Small intestine (tissue), 7 donors: ENCODE measurements around the gene UBE2K. TPM values are rescaled to one million over a fixed set of nuclear protein-coding genes. Genes with fewer than 3 reads are reported as not detected.
"Not testable (repeated sequence)": the region's sequence is repeated elsewhere in the genome, so short reads cannot be mapped to it uniquely, and the experiment has no call there.

Experiments
- DNase-seq, 2 donors: peaks; one replicate each; pipeline versions ENCODE4 v3.0.0 to v3.0.0-alpha.2; 2013
- FAIRE-seq: peaks from 2 replicates; lab custom pipeline; 2012; peaks lifted over from hg19 to GRCh38; lab: Jason Lieb, UNC
- H3K27ac ChIP-seq, 3 donors: one replicate each; pipeline ENCODE4 v1.5.1; 2013; ENCODE audit warnings: low read length in 2 of 3, mild to moderate bottlenecking in 2 of 3, control low read depth in 1 of 3, inconsistent platforms in 1 of 3, low read depth in 1 of 3, moderate library complexity in 1 of 3
- H3K27me3 ChIP-seq, 3 donors: one replicate each; pipeline ENCODE4 v1.6.1; 2013; ENCODE audit warnings: low read length in 3 of 3, inconsistent platforms in 1 of 3; ENCODE audit not compliant: control insufficient read depth in 3 of 3, insufficient read depth in 3 of 3
- H3K36me3 ChIP-seq, 3 donors: one replicate each; pipeline ENCODE4 v1.6.1; 2013; ENCODE audit warnings: low read length in 3 of 3, inconsistent platforms in 1 of 3, low read depth in 1 of 3, mild to moderate bottlenecking in 1 of 3, moderate library complexity in 1 of 3; ENCODE audit not compliant: control insufficient read depth in 3 of 3, insufficient read depth in 2 of 3
- H3K4me1 ChIP-seq, 3 donors: one replicate each; pipeline ENCODE4 v1.6.1; 2013; ENCODE audit warnings: low read length in 2 of 3, inconsistent platforms in 1 of 3, low read depth in 1 of 3, mild to moderate bottlenecking in 1 of 3, moderate library complexity in 1 of 3; ENCODE audit not compliant: control insufficient read depth in 3 of 3, insufficient read depth in 2 of 3
- H3K4me3 ChIP-seq, 3 donors: one replicate each; pipeline ENCODE4 v1.5.1; 2013; ENCODE audit warnings: low read length in 3 of 3, control low read depth in 1 of 3, inconsistent platforms in 1 of 3, low read depth in 1 of 3, mild to moderate bottlenecking in 1 of 3, moderate library complexity in 1 of 3
- H3K9me3 ChIP-seq, 2 donors: one replicate each; pipeline ENCODE4 v1.6.1; 2013; ENCODE audit warnings: low read depth in 1 of 2, low read length in 1 of 2; ENCODE audit not compliant: control insufficient read depth in 2 of 2, insufficient read depth in 1 of 2
- WGBS, 3 donors: extraction: QIAGEN DNeasy Blood & Tissue Kit; methylation state at CpG; one replicate each; pipeline ENCODE4 v1.1.7; 2013; 5-methylcytosine and 5-hydroxymethylcytosine counted together
- polyA plus RNA-seq, 4 donors: library from polyadenylated mRNA; stranded (reverse) in 3 of 4; unstranded in 1 of 4; fragments of 200-250 nt in 3 of 4; fragments of 120-200 nt in 1 of 4; gene quantifications; one replicate each; pipeline versions ENCODE4 v1.2.1 to v1.2.3, GENCODE V29; 2013
- donor health status: healthy with polysubstance abuse.
- donor health status: control.
- donor health status: control.
- donor health status: Bipolar disorder and iron deficiency.
- donor health status: healthy.

The UBE2K gene
- polyA plus RNA-seq, 4 donors: 33.5 to 53.0 (median 35.6) TPM

DNA sequence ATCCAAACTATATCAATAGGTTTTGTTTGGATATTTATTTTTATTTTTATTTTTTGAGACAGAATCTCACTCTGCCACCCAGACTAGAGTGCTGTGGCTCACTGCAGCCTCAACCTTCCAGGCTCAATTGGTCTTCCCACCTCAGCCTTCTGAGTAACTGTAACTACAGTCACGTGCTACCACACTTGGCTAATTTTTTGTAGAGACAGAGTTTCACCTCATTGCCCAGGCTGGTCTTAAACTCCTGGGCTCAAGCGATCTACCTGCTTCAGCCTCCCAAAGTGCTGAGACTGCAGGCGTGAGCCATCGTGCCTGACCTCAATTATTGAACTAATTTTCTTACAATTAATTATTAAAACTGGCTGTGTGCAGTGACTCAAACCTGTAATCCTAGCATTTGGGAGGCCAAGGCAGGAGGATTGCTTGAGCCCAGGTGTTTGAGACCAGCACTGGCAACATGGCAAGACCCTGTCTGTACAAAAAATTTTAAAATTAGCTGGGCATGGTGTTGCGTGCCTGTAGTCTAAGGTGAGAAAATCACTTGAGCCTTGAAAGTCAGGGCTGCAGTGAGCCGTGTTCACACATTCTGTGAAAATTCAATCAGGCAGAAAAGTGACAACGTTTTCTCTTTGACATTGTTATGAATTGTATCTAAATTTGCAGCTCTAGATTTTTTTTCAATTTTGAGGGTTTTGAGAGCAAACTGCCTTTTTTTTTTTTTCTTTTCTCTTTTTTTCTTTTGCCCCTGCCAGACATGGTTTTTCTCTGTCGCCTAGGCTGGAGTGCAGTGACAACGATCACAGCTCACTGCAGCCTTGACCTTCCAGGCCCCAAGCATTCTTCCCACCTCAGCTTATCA lies 66.0 kb downstream of the UBE2K start:
- Histone ChIP-seq H3K9me3 (no peaks in the 10 kb centered on the region), H3K4me1 (no peaks in the 10 kb centered on the region), H3K36me3 (peaks cover 6 to 62% (median 17%) of the 10 kb centered on the region in 3 donors), H3K27ac (no peak overlapping the region), H3K27me3 (no peaks in the 10 kb centered on the region), H3K4me3 (no peak overlapping the region)
- no peak for FAIRE-seq
- 89 to 95% (median 92%) methylated on average over 9 of the region's 9 CpGs for WGBS, 3 donors
- DNase-seq: no peak

DNA sequence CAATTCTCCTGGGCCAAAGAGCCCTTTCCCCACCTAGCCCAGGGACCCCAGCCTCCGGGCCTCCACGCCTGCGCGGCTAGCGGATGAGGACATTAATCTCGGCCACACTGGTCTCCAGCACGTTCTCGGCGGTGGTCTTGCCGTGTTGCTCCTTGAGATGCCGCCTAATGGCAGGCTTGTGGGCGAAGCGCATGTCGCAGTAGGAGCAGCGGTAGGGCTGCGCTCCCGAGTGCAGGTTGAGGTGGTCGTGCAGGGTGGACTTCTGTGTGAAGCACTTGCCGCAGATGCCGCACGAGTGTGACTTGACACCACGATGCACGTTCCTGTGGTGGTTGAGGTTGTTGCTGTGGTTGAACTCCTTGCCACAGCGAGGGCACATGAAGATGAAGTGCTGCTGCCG lies 72.1 kb downstream of the UBE2K start:
- WGBS, 3 donors: 95 to 98% (median 96%) methylated on average over 25 of the region's 25 CpGs
- no peak overlapping the region for H3K4me3 ChIP-seq
- DNase-seq: no peak
- no peaks in the 10 kb centered on the region for H3K9me3 ChIP-seq
- H3K27ac ChIP-seq: no peak overlapping the region
- H3K4me1 ChIP-seq: no peaks in the 10 kb centered on the region
- no peak for FAIRE-seq
- H3K27me3 ChIP-seq: no peaks in the 10 kb centered on the region
- H3K36me3 ChIP-seq: peaks cover 8 to 70% (median 12%) of the 10 kb centered on the region in 3 donors

DNA sequence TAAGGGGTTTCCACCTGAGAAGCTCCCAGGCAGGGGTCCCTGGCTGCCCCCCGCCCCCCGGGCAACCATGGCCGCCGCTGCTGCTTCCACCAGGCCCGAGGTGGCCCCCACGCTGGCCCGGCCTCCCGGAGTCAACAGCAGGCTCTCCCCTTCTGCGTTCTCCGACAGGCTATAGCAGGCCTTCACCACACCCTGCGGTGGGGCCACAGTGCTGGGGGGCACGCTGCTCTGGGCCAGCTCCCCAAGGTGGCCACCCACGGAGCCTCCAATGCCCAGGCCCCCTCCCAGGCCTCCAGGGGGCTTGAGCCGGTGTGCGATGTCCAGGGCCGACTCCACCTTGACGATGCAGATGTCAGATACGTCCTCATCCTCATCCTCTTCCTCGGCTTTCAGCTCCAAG lies 72.5 kb downstream of the UBE2K start:
- peaks cover 8 to 68% (median 12%) of the 10 kb centered on the region in 3 donors for H3K36me3 ChIP-seq
- no peak for FAIRE-seq
- DNase-seq: no peak

DNA sequence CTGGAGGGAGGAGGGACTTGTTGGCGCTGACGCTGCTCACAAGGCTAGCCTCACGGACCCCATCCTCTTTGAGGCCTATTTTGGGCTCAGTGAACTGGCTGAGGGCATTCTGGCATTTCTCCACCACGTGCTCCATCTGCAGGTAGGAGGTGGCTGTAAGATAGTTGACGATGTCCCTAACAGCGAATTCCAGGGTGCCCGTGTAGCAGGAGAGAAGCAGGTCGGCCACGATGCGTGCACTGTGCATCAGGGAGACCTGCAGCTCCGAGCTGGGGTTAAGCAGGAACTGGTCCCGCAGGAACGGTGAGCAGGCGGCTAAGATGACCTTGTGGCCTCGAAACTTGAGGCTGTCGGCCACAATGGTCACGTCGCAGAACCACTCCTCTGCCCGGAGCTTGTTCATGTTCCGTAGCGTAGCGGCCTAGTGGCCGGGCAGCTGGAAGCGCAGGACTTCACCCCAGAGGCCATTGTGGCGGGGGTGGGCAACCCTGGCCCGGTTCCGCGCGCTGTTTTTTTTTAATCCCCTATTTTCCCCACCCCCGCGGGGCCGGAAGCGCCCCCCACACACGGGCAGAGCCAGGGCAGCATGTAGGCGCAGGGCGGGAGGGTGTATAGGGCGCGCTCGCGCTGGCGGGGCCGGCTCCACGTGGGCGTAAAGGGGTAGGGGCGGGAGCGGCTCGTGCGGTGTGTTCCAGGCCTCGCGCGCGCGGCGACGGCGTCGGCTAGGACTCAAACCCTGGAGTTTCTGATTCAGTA lies 73.2 kb downstream of the UBE2K start:
- WGBS, 3 donors: 96 to 98% (median 97%) methylated on average over 57 of the region's 57 CpGs
- DNase-seq (no peak), FAIRE-seq (no peak)
- Histone ChIP-seq H3K9me3 (no peaks in the 10 kb centered on the region), H3K36me3 (peaks cover 8 to 66% (median 12%) of the 10 kb centered on the region in 3 donors), H3K27me3 (no peaks in the 10 kb centered on the region), H3K4me1 (no peaks in the 10 kb centered on the region), H3K4me3 (no peak overlapping the region), H3K27ac (no peak overlapping the region)

More for the DNA sequence above, 72.5 kb downstream of the UBE2K start:
- H3K4me3 ChIP-seq: no peak overlapping the region
- H3K27me3 ChIP-seq: no peaks in the 10 kb centered on the region
- H3K27ac ChIP-seq: no peak overlapping the region
- H3K9me3 ChIP-seq: no peaks in the 10 kb centered on the region
- WGBS, 3 donors: 98 to 99% (median 99%) methylated on average over 16 to 19 of the region's 19 CpGs
- no peaks in the 10 kb centered on the region for H3K4me1 ChIP-seq

DNA sequence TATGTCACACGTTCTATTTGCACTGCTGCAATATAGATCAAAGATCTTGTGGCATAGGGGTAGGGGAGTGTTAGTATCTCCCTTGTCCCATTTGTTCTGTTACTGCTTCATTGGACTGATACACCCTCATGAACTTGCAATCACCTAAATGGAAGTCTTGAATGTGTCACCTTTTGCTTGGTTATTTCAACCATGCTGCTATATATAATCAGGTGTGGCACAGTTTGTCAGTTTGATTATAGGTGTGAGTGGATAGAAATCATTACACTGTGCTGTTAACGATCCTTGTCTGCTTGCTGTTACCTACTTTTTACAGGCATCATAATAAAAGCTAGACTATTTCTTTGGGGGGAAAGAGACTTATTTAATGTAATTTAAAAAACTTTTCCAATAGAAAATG lies 84.1 kb downstream of the UBE2K start:
- H3K27ac ChIP-seq, H3K9me3 ChIP-seq, H3K4me3 ChIP-seq, H3K36me3 ChIP-seq, H3K4me1 ChIP-seq, DNase-seq, FAIRE-seq, H3K27me3 ChIP-seq: not testable (repeated sequence)
- 80 to 95% (median 91%) methylated on average over 2 of the region's 2 CpGs for WGBS, 3 donors

DNA sequence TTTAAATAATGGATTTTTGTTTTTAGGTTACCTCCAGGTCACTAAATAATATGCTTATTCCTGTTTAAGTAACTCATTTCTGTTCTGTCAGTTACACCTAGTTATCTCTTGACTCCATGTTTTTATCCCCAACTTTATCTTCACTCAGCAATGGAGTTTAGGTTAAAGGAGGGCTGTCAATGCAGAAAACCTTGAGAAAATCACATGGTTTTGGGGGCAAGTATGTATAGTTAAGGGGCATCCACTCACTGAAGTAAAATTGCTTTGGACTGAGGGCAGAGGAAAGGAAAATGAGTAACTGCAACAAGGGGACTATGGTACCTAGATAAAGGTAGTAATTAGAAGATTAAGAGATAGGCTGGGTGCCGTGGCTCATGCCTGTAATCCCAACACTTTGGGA lies 87.1 kb downstream of the UBE2K start:
- FAIRE-seq (no peak), DNase-seq (peak in 1 of 2 donors; percentile 6)
- Histone ChIP-seq H3K36me3 (no peaks in the 10 kb centered on the region), H3K27me3 (no peaks in the 10 kb centered on the region), H3K27ac (no peak overlapping the region), H3K4me1 (no peaks in the 10 kb centered on the region), H3K9me3 (no peaks in the 10 kb centered on the region), H3K4me3 (no peak overlapping the region)
- 13 to 58% (median 15%) methylated on average over 1 of the region's 1 CpG for WGBS, 3 donors

DNA sequence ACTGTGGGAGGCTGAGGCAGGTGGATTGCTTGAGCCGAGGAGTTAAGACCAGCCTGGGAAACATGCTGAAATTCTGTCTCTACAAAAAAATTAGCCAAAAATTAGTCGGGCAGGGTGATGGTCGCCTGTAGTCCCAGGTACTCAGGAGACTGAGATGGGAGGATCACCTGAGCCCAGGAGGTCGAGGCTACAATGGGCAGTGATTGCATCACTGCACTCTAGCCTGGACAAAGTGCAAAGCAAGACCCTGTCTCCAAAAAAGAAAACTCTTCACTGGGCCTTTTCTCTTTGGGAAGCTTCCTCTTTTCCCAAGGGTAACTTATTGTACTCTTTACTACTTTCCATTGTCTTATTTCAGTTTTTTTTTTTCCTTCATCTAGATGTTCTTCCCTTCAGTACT lies 88.9 kb downstream of the UBE2K start:
- H3K4me1 ChIP-seq: no peaks in the 10 kb centered on the region
- no peaks in the 10 kb centered on the region for H3K36me3 ChIP-seq
- H3K9me3 ChIP-seq: no peaks in the 10 kb centered on the region
- 67 to 79% (median 69%) methylated on average over 4 of the region's 4 CpGs for WGBS, 3 donors
- FAIRE-seq: no peak
- H3K27ac ChIP-seq: no peak overlapping the region
- no peaks in the 10 kb centered on the region for H3K27me3 ChIP-seq
- H3K4me3 ChIP-seq: no peak overlapping the region
- DNase-seq: no peak

DNA sequence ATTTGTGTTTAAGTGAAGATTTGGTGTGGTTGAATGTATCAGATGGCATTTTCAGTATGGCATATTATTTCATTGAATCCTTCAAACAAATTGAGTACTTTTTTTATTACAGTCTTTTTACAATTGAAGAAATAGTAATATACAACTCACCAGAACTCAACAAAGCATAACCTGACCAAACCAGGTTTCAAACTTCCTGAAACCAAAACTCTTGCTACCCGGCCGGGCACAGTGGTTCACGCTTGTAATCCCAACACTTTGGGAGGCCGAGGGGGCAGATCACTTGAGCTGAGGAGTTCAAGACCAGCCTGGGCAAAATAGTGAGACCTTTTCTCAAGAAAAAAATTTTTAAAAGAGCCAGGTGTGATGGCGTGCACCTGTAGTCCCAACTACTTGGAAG lies 94.2 kb downstream of the UBE2K start:
- H3K4me1 ChIP-seq: no peaks in the 10 kb centered on the region
- no peaks in the 10 kb centered on the region for H3K27me3 ChIP-seq
- H3K27ac ChIP-seq: no peak overlapping the region
- H3K9me3 ChIP-seq: no peaks in the 10 kb centered on the region
- 83 to 96% (median 90%) methylated on average over 5 of the region's 5 CpGs for WGBS, 3 donors
- DNase-seq: no peak
- H3K4me3 ChIP-seq: no peak overlapping the region
- H3K36me3 ChIP-seq: no peaks in the 10 kb centered on the region
- FAIRE-seq: no peak
